ENCODE measurements around the gene RAD51B.
"Not testable (repeated sequence)": the region's sequence is repeated elsewhere in the genome, so short reads cannot be mapped to it uniquely, and the experiment has no call there.

The RAD51B gene

GRCh38 chr14:67819563-67820421 lies at the start of gene RAD51B:
Gene RAD51B, plus strand, starts transcription at chr14:67819779.
- peak; percentile 88 for FAIRE-seq

DNA sequence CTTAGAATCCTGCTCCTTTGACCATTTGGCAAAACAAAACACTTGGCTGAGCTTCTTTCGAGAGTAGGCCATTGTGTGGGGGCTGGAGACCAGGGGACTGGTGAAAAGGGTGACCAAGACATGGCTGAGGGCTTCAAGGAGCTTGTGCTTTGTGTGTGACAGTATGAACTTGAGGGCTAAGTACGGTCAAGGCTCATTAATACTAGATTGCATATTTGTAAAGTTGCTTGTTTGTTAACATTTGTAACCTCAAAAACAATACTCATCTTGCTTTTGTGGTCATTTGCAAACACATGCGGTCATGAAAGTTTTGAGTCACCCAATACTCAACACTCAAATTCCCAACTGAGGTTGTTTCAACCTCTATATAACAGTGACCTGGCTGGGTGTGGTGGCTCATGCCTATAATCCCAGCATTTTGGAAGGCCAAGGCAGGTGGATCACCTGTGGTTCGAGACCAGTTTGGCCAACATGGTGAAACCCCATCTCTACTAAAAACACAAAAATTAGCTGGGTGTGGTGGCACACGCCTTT lies 45.7 kb upstream of the RAD51B start:
- no peak for FAIRE-seq

DNA sequence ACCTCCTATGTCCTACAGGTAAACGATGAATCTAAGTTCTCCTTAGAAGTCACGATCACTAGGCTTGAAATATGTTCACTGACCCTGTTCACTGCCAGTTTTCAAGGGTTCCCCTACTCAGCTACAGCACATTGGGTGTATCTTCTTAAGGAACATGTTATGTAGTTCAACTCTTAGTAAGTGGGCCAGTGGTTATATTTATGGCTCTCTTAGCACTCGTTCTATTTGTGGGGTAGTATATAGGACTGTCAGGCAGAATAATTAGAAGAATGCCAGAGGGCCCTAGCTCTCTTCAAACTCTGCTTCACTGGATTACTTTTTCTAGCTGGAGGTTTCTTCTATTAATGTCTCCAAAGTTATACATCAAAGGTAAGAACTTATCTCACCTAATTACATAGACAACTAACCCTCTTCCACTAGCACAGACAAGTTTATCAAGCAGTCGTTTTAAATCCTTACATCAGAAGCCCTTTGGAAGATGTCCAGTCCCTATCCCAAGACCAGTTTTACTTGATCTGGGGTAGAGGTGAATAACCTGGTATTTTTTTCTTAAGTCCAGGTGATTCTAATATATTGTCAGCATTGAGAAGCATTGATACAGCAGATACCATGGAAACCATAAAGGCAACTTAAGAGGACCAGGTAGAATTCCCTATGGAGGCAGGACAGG lies 42.8 kb upstream of the RAD51B start:
- no peak for FAIRE-seq

- FAIRE-seq: no peak
These were observed 40.8 kb upstream of the RAD51B start for GRCh38 chr14:67778792-67779191.

GRCh38 chr14:67782090-67782489 lies 37.5 kb upstream of the RAD51B start:
- FAIRE-seq: no peak

DNA sequence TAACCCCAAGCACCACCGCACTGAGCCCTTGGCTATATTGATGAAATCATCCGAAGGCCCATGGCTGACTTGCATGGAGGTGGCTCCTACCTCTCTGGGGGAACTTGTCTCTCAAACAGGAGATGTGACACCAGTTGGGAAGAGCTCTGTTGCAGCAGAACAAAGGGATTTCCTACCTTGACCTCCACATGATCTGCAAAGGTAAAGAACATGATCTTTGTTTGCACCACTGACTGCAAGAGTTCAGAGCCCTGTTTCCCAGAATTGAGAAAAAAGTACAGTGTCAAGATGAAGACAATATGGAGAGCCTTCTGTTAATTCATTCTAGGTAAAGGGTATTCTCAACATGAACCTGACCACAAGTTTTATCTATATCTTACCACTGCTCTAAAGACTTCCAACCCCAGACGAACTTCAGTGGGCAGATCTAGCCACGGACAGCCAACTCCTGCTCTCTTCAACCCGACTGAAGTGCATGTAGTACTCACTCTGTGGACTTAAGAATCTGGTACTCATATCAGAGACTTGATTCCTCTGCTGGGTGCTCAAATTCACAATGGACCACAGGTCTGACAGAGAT lies 35.2 kb upstream of the RAD51B start:
- no peak for FAIRE-seq

DNA sequence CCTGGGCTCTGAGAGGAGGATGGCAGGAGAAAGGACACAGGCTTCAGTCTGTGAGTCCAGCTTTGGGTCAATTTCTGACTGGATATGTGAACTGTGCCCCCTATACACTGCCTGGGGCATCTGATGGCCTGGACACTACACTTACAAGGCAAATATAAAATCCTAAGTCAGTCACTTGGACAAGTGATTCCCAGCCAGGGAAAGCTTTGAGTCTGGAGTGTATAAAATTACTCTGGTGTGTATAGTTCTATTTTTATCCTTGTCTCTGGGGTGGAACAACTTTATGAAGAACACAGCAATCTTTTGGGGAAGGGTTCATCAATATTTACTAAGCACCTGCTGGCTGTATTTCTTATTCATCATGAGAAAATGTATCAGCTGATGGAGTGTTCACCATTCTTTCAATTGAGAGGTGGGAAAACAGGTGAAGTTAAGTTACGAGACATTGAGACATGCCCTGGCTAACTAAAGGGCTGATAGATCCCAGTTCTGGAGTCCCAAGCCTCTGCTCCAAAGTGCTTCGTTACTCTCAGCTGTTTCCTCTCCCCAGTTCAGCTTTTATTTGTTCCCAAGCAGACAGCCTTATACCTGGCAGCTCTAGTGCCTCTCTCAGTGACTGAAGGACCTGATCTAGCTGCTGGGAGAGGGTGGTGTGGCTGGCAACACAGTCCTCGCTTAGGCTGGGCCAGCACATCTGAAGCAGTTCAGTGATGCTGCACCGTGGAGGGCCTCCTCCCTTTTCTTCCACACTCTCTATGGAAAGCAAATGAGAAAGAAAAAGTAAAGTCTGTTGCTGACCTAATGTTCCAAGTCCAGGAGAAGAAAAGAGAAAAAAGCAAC lies 34.1 kb upstream of the RAD51B start:
- FAIRE-seq: no peak

DNA sequence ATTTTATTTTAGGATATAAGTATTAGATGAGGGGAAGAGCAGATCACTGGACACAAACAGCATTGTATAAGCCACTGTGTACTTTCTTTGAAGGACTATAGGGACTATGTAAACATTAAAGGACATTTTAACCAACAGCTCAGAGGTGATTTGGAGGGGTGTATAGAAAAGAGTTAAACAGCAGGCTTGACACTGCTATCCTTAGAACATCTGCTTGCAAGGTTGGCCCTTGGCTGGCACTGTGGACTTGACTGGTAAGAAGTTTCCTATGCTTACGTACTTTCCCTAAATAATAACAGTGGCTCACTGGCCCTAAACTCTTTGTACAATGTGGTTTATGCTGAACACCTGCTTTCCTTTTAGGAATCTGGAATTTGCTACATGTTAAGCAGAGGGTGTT lies 31.9 kb upstream of the RAD51B start:
- no peak for FAIRE-seq

GRCh38 chr14:67798731-67799130 lies 20.8 kb upstream of the RAD51B start:
- FAIRE-seq: no peak

DNA sequence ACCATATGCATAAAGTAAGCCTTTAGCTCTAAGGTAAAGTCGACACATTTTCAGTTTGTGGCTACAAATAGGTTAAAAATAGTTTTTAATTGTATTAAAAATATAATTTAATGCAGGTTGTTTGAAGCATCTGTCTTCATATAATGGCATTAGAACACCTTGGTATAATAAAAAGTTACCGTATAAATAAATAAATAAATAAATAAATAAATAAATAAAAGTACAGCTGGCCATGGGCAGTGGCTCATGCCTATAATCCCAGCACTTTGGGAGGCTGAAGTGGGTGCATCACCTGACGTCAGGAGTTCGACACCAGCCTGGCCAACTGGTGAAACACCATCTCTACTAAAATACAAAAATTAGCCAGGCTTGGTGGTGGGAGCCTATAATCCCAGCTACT lies 18.8 kb upstream of the RAD51B start:
- FAIRE-seq: no peak

- no peak for FAIRE-seq
These were observed 13.3 kb upstream of the RAD51B start for GRCh38 chr14:67806246-67806645.

GRCh38 chr14:67814821-67815220 lies 4.8 kb upstream of the RAD51B start:
- no peak for FAIRE-seq

DNA sequence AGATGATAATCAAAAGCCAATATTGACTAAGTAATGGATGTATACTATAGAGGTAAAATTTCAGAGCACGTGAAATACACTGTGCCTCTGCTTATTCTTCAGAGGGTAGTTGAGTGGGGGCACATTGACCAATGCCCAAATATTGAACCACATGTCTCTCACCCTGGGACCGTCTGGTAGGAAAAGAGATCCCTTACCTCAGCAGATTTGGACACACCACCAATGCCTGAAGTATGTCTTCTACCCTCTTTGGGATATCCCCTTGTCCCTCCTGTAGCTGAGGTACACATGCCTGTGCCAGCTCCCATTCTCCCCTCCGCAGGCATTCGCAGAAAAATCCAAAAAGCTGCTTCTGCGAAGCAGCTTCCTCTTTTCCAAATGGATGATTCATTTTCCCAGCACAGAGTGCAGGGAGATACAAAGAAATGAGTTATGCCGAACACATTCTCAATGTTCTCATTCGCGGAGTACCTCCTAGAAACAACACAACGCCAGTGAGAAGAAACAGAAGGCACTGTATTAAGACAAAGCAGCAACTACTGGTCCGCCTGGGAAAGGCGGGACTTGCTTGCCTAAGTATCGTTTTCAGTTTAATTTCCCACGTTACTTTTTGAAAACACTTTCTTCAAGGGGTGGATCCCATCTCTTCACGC lies 3.9 kb upstream of the RAD51B start:
- FAIRE-seq: no peak

- FAIRE-seq: peak; percentile 87
These were observed 3.1 kb upstream of the RAD51B start, which contains the start of gene ZFYVE26 for GRCh38 chr14:67816326-67817002. Gene ZFYVE26, minus strand, starts transcription at chr14:67816590. Its CDS starts 627 bp downstream, at chr14:67815963.

DNA sequence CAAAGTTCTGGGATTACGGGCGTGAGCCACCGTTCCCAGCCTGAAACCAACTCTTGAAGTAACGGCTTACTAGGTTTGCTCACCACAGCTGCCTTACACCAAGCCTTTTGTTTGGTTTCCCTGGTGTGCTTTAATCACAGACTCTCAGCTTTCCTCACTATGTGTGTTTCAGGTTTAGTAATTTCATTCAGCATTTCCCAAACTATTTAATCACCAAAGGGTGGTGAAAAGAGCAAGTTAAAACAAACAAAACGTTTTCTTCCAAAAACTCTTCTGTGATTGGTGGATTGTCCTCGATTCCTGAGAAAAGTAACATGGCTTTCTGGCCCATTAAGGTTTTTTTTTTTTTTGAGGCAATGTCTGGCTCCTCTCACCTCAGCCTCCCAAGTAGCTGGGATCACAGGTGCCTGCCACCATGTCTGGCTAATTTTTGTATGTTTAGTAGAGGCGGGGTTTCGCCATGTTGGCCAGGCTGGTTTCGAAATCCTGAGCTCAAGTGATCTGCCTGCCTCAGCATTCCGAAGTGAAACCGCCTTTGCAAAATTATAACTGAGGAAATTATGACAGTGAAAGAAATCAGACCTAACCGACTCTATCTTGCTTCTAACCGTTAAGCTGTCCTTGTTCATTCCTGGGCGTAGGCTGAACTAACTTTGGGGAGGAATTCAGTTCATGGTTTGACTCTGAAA lies 1.7 kb upstream of the RAD51B start:
- no peak for FAIRE-seq

DNA sequence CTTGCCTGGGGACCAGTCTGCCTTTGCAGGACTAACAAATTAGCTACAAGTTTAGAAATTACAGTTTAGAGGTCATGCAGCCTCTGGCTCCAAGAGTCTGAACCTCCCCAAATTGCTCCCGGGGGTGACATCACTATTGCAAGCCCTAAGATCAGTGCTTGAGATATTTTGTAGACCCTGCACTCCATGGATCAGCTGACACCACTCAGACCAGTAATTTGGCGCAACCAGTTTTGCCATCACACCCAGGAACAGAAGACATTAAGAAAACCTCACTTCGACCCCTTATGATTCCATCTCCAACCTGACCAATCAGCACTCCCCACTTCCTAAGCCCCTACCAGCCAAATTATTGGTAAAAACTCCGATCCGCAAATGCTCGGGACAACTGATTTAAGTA lies 1.1 kb upstream of the RAD51B start:
- FAIRE-seq: not testable (repeated sequence)

DNA sequence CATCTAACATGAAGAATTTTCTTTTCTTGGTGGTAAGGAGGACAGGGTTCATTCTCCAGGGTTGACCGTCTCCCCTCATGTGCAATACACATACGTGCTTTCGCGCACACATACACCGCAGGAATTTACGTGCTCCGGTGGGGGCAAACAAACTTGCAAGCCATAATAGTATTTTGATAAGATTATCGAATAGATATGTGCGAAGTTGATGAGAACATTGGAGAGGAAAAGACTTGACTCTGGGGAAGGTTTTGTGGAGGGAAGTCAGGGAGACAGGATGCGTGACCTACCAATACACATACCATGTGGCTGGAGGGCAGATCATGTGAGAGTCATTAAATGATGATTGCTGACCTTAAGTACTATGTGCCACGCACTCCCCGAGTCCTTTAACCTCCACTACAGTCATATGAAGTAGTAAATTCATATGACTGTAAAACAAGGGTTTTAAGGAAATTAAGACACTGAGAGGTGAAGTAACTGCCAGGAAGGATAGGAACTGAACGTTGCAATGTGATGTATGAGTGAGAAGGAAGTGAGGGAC lies 921 bp downstream of the RAD51B start:
- peak; percentile 93 for FAIRE-seq

- FAIRE-seq: no peak
These were observed 1.5 kb downstream of the RAD51B start for GRCh38 chr14:67821121-67821520.

- no peak for FAIRE-seq
These were observed 11.5 kb downstream of the RAD51B start for GRCh38 chr14:67831113-67831512.

DNA sequence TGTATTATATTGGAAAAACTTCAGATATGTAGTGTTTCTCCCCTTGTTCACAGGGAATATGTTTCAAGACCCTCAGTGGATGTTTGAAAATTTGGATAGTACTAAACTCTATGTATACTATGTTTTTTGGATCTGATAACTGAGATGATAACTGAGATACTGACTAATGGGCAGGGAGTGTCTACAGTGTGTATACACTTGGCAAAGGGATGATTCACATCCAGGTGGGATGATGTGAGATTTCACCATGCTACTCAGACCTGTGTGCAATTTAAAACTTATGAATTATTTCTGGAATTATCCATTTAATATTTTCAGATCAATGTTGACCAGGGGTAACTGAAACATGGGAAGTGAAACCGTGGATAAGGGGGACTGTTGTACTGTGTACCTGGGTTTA lies 13.8 kb downstream of the RAD51B start:
- no peak for FAIRE-seq

- peak; percentile 58 for FAIRE-seq
These were observed 16.0 kb downstream of the RAD51B start for GRCh38 chr14:67835596-67835995.

Measured in TTC549 (cell line).